HCT116 (cell line): Measurements from ENCODE around the gene OCA2.

Experiments
- CTCF ChIP-seq, 3 experiments: fragments of 200-600 bp in 1 of 3; sonication (generic) in 1 of 3; IDR thresholded peaks in 2 of 3; conservative IDR thresholded peaks in 1 of 3; 2 replicates each; pipeline ENCODE4 v1.5.1; 2012 to 2017; ENCODE audit warnings: low read depth in 2 of 3, low read length in 2 of 3, antibody characterized with exemption in 1 of 3, borderline replicate concordance in 1 of 3, control low read depth in 1 of 3, mild to moderate bottlenecking in 1 of 3, mixed read lengths in 1 of 3, mixed run types in 1 of 3, moderate library complexity in 1 of 3; ENCODE audit not compliant: insufficient read depth in 1 of 3
- EGR1 ChIP-seq: IDR thresholded peaks from 2 replicates; pipeline ENCODE4 v1.6.1; 2012; ENCODE audit warnings: low read depth
- EZH2 ChIP-seq: fragments of 200-600 bp; sonication (generic); IDR thresholded peaks from 2 replicates; pipeline ENCODE4 v1.6.1; 2017; ENCODE audit warnings: antibody characterized with exemption, mixed run types
- EZH2phosphoT487 ChIP-seq: fragments of 200-600 bp; IDR thresholded peaks from 2 replicates; pipeline ENCODE4 v1.6.1; 2018; ENCODE audit warnings: antibody characterized with exemption, borderline replicate concordance
- SIN3A ChIP-seq: IDR thresholded peaks from 2 replicates; pipeline ENCODE4 v1.6.1; 2012; ENCODE audit warnings: low read depth
- YY1 ChIP-seq: IDR thresholded peaks from 2 replicates; pipeline ENCODE4 v1.6.1; 2011; ENCODE audit warnings: low read length, low read depth, moderate library complexity, mild to moderate bottlenecking; ENCODE audit not compliant: insufficient replicate concordance; ENCODE audit errors: extremely low read depth

DNA sequence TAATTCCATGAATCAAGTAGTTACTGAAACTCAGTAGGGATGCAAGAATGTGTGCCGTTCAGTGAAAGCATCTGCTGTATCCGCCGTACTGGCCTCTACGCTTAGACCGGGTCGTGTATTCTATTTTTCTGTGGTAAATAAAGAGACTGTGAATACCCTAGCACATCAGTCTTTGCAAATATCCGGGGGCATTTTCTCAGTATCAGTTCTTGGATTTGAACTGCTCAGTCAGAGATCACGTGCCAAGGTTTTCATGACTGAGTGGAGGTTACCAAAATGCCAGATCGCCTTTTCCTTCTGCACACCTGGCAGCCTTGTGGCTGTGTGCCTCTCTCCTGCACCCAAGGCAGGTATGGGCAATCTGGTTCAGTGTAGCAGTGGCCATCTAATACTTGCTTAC is 377.0 kb downstream of the OCA2 start:
- TF ChIP-seq EZH2 (no peak), CTCF (IDR thresholded peaks at IDR 0.05 in 2 of 3, conservative IDR thresholded peaks at IDR 0.05 in 1 of 3; ENCODE audit: borderline replicate concordance in 1 of 3, insufficient read depth in 1 of 3, low read depth in 2 of 3, low read length in 2 of 3) (no peak), EGR1 (no peak), YY1 (no peak), EZH2phosphoT487 (no peak), SIN3A (no peak)
